ENCODE results near the gene BRSK1. TPM values are rescaled to one million over a fixed set of nuclear protein-coding genes. Genes with fewer than 3 reads are reported as not detected.

BRSK1 gene
- total and polyA plus RNA-seq, 10 of the 15 experiments (the other 5 are each of a cell fraction or from before 2014, with no cell fraction given), result 0.03 to 0.76 (median 0.25) TPM; not detected in 4

GRCh38 chr19:55265173-55265572 is 18.6 kb upstream of the BRSK1 start:
- Histone ChIP-seq H3K36me3 (ENCODE audit: control insufficient read depth in 2 of 2, insufficient read depth in 2 of 2, low read length in 1 of 2) (no peaks in the 10 kb centered on the region; a peak in 1 of 4 replicates), H3K4me1 (ENCODE audit: control insufficient read depth, insufficient read depth, low read length) (no peaks in the 10 kb centered on the region), H3K4me2 (ENCODE audit: control insufficient read depth, insufficient read depth) (no peak overlapping the region), H3K4me3 (no peak overlapping the region), H3K9me3 (replicated peaks; ENCODE audit: control insufficient read depth, insufficient read depth, low read length) (no peaks in the 10 kb centered on the region; the same call in 2 of the 3 replicates), H3K27me3 (replicated peaks in 1 of 2; ENCODE audit: control insufficient read depth in 2 of 2, insufficient read depth in 2 of 2, low read length in 1 of 2) (no peaks in the 10 kb centered on the region), H4K20me1 (ENCODE audit: control insufficient read depth, insufficient read depth) (no peaks in the 10 kb centered on the region), H3K9ac (ENCODE audit: control insufficient read depth, insufficient read depth, low read length) (no peak overlapping the region), H3K79me2 (ENCODE audit: control insufficient read depth, insufficient read depth, low read length) (no peaks in the 10 kb centered on the region), H2AFZ (ENCODE audit: control insufficient read depth, low read depth, low read length) (no peak overlapping the region), H3K27ac (ENCODE audit: control insufficient read depth, insufficient read depth) (no peak overlapping the region)
- FAIRE-seq, result no peak
- ChIA-PET POLR2A (no interaction called here), CTCF (no interaction called here), RAD21 (ENCODE audit: unreplicated experiment) (no interaction called here), SMC1A (ENCODE audit: uncharacterized antibody, unreplicated experiment) (no interaction called here)
- ATAC-seq, result no peak
- BruUV-seq (replicated peaks), result no TSS peak
- 77% methylated on average over 10 of the region's 16 CpGs for WGBS (ENCODE audit: insufficient coverage, insufficient replicate concordance, low lambda C conversion rate, missing lambda C conversion rate)
- intact Hi-C loops (cut with micrococcal nuclease; ENCODE audit: unreplicated experiment) (no loop called here), in situ Hi-C loops (cut with MboI) (no loop called here)
- DNase-seq (ENCODE audit: low read depth, low spot score), result no peak
- TF ChIP-seq RAD51 (IDR thresholded peaks at IDR 0.05), result no peak
- TF ChIP-seq BMI1 (IDR thresholded peaks at IDR 0.05; ENCODE audit: borderline replicate concordance), result no peak
- no peak for TF ChIP-seq SUZ12 (IDR thresholded peaks at IDR 0.05; ENCODE audit: unreplicated experiment)
- no peak for TF ChIP-seq POLR2AphosphoS5 (IDR thresholded peaks at IDR 0.05; ENCODE audit: low read length)
- TF ChIP-seq USF1 (IDR thresholded peaks at IDR 0.05; ENCODE audit: borderline replicate concordance, extremely low read length, insufficient read depth, low read depth, low read length), result no peak

GRCh38 chr19:55265723-55266386 is 17.9 kb upstream of the BRSK1 start:
- SMC1A ChIA-PET (ENCODE audit: uncharacterized antibody, unreplicated experiment), result no interaction called here
- no peaks in the 10 kb centered on the region for H3K4me1 ChIP-seq (ENCODE audit: control insufficient read depth, insufficient read depth, low read length)
- intact Hi-C loops (cut with micrococcal nuclease; ENCODE audit: unreplicated experiment) (no loop called here), in situ Hi-C loops (cut with MboI) (no loop called here)
- no peaks in the 10 kb centered on the region for H3K79me2 ChIP-seq (ENCODE audit: control insufficient read depth, insufficient read depth, low read length)
- ATAC-seq (no peak), DNase-seq (ENCODE audit: low read depth, low spot score) (no peak), FAIRE-seq (no peak)
- H3K36me3 ChIP-seq (ENCODE audit: control insufficient read depth in 2 of 2, insufficient read depth in 2 of 2, low read length in 1 of 2), result no peaks in the 10 kb centered on the region; a peak in 1 of 4 replicates
- H4K20me1 ChIP-seq (ENCODE audit: control insufficient read depth, insufficient read depth), result no peaks in the 10 kb centered on the region
- POLR2A ChIA-PET, result no interaction called here
- RAD21 ChIA-PET (ENCODE audit: unreplicated experiment), result no interaction called here
- no peak overlapping the region for H3K4me2 ChIP-seq (ENCODE audit: control insufficient read depth, insufficient read depth)
- TF ChIP-seq YBX1 (IDR thresholded peaks at IDR 0.05), result no peak
- no peak for TF ChIP-seq PML (IDR thresholded peaks at IDR 0.05; ENCODE audit: low read length)
- no peak for TF ChIP-seq BCLAF1 (IDR thresholded peaks at IDR 0.05)
- TF ChIP-seq POU2F2 (IDR thresholded peaks at IDR 0.05; ENCODE audit: borderline replicate concordance, low read depth, low read length), result no peak
- no peak for TF ChIP-seq BACH1 (IDR thresholded peaks at IDR 0.05; ENCODE audit: borderline replicate concordance)
- TF ChIP-seq HCFC1 (IDR thresholded peaks at IDR 0.05; ENCODE audit: low read length), result no peak
- no peak overlapping the region for H3K27ac ChIP-seq (ENCODE audit: control insufficient read depth, insufficient read depth)
- CTCF ChIA-PET, result no interaction called here
- H2AFZ ChIP-seq (ENCODE audit: control insufficient read depth, low read depth, low read length), result no peak overlapping the region
- WGBS (ENCODE audit: insufficient coverage, insufficient replicate concordance, low lambda C conversion rate, missing lambda C conversion rate), result 91% methylated on average over 12 of the region's 12 CpGs
- no peak overlapping the region for H3K4me3 ChIP-seq
- H3K9ac ChIP-seq (ENCODE audit: control insufficient read depth, insufficient read depth, low read length), result no peak overlapping the region
- no peaks in the 10 kb centered on the region; the same call in 2 of the 3 replicates for H3K9me3 ChIP-seq (replicated peaks; ENCODE audit: control insufficient read depth, insufficient read depth, low read length)
- no peaks in the 10 kb centered on the region for H3K27me3 ChIP-seq (replicated peaks in 1 of 2; ENCODE audit: control insufficient read depth in 2 of 2, insufficient read depth in 2 of 2, low read length in 1 of 2)
- no TSS peak for BruUV-seq (replicated peaks)
